Measurements from ENCODE around the gene NETO2. TPM values are rescaled to one million over a fixed set of nuclear protein-coding genes. Genes with fewer than 3 reads are reported as not detected.

NETO2 gene
- total and polyA plus RNA-seq, 2 of the 13 experiments (the other 11 are each of a cell fraction or from before 2014, with no cell fraction given), result 8.2 to 13.5 TPM

- TF ChIP-seq TFDP2 (CRISPR knock-in tag; IDR thresholded peaks at IDR 0.05) (no peak; the same call in 1 of the 2 replicates), MTF2 (CRISPR knock-in tag; IDR thresholded peaks at IDR 0.05; ENCODE audit: borderline replicate concordance) (no peak), SPEN (CRISPR knock-in tag; IDR thresholded peaks at IDR 0.05; ENCODE audit: low read depth) (peak; percentile 57), HDAC1 (CRISPR knock-in tag; IDR thresholded peaks at IDR 0.05) (peak; percentile 66), U2AF2 (IDR thresholded peaks at IDR 0.05; ENCODE audit: low read depth, low read length) (no peak), HIVEP1 (CRISPR knock-in tag; IDR thresholded peaks at IDR 0.05) (no peak), SRSF1 (optimal IDR thresholded peaks at IDR 0.05; ENCODE audit: low read depth, low read length) (no peak), ZNF333 (CRISPR knock-in tag; IDR thresholded peaks at IDR 0.05; ENCODE audit: borderline replicate concordance) (0 out of 2 replicates have a peak, but pooled peaks have one; percentile 9), HDAC2 (CRISPR knock-in tag; IDR thresholded peaks at IDR 0.05) (peak; percentile 78), ZNF34 (CRISPR knock-in tag; IDR thresholded peaks at IDR 0.05; ENCODE audit: borderline replicate concordance) (no peak), ZNF563 (CRISPR knock-in tag; IDR thresholded peaks at IDR 0.05) (no peak), ZMYM3 (CRISPR knock-in tag; IDR thresholded peaks at IDR 0.05) (peak; percentile 89), TCF7L2 (IDR thresholded peaks at IDR 0.05; ENCODE audit: low read depth, low read length) (no peak), SP5 (CRISPR knock-in tag; IDR thresholded peaks at IDR 0.05; ENCODE audit: borderline replicate concordance, low read depth) (no peak; the same call in 1 of the 2 replicates), GRHL1 (CRISPR knock-in tag; conservative IDR thresholded peaks at IDR 0.05) (no peak), ZNF124 (CRISPR knock-in tag; IDR thresholded peaks at IDR 0.05) (no peak), GABPA (IDR thresholded peaks at IDR 0.05; ENCODE audit: low read depth, low read length) (no peak), GABPA (CRISPR knock-in tag; IDR thresholded peaks at IDR 0.05; ENCODE audit: low read depth) (peak; percentile 59), MIER2 (CRISPR knock-in tag; IDR thresholded peaks at IDR 0.05) (peak; percentile 72; the same call in 1 of the 2 replicates), NCOA1 (CRISPR knock-in tag; IDR thresholded peaks at IDR 0.05) (no peak), DNMT3B (CRISPR knock-in tag; conservative IDR thresholded peaks at IDR 0.05) (no peak), ETV6 (CRISPR knock-in tag; conservative IDR thresholded peaks at IDR 0.05) (no peak), GATA4 (IDR thresholded peaks at IDR 0.05; ENCODE audit: borderline replicate concordance, low read depth) (peak; percentile 57; the same call in 1 of the 2 replicates), ZSCAN31 (CRISPR knock-in tag; IDR thresholded peaks at IDR 0.05; ENCODE audit: low read depth) (0 out of 2 replicates have a peak, but pooled peaks have one; percentile 54), SIX1 (CRISPR knock-in tag; IDR thresholded peaks at IDR 0.05; ENCODE audit: borderline replicate concordance) (peak; percentile 44; the same call in 1 of the 2 replicates), NFRKB (IDR thresholded peaks at IDR 0.05) (no peak)
Observed at GRCh38 chr16:47058295-47059086, 85.3 kb downstream of the NETO2 start (continued).

All from HepG2 (cell line).